ENCODE measurements around the gene CCN5.

The CCN5 gene

DNA sequence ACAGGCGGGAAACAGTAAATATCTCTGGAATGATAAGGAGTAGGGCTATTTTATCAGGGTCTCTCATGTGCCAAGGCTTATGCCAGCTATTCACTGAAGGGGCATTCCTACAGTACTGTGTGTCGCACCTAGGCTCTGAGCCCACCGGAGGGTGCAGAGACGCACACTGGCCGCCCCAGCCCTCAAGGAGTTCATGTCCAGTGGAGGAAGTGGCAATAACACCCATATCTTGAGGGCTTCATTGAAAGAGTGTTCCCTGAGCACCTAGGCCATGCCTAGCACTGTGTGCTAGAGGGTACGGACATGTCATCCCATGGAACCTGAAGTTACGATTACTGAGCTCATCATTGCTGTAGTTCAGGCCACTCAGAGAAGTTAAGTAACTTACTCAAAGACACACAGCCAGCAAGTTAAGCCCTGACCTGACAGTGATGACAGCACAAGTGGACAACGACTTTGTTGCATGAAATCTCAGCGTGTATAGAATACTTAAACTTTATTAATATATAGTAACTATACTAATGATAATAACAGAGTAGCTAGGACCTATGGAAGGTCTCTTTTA lies 8.7 kb downstream of the CCN5 start:
- TF ChIP-seq, protein P1, sequence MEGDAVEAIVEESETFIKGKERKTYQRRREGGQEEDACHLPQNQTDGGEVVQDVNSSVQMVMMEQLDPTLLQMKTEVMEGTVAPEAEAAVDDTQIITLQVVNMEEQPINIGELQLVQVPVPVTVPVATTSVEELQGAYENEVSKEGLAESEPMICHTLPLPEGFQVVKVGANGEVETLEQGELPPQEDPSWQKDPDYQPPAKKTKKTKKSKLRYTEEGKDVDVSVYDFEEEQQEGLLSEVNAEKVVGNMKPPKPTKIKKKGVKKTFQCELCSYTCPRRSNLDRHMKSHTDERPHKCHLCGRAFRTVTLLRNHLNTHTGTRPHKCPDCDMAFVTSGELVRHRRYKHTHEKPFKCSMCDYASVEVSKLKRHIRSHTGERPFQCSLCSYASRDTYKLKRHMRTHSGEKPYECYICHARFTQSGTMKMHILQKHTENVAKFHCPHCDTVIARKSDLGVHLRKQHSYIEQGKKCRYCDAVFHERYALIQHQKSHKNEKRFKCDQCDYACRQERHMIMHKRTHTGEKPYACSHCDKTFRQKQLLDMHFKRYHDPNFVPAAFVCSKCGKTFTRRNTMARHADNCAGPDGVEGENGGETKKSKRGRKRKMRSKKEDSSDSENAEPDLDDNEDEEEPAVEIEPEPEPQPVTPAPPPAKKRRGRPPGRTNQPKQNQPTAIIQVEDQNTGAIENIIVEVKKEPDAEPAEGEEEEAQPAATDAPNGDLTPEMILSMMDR (conservative IDR thresholded peaks at IDR 0.05; ENCODE audit: low read depth, low read length): no peak
- DNase-seq (ENCODE audit: low read depth): no peak
- H3K4me3 ChIP-seq (ENCODE audit: low read length): no peak overlapping the region

DNA sequence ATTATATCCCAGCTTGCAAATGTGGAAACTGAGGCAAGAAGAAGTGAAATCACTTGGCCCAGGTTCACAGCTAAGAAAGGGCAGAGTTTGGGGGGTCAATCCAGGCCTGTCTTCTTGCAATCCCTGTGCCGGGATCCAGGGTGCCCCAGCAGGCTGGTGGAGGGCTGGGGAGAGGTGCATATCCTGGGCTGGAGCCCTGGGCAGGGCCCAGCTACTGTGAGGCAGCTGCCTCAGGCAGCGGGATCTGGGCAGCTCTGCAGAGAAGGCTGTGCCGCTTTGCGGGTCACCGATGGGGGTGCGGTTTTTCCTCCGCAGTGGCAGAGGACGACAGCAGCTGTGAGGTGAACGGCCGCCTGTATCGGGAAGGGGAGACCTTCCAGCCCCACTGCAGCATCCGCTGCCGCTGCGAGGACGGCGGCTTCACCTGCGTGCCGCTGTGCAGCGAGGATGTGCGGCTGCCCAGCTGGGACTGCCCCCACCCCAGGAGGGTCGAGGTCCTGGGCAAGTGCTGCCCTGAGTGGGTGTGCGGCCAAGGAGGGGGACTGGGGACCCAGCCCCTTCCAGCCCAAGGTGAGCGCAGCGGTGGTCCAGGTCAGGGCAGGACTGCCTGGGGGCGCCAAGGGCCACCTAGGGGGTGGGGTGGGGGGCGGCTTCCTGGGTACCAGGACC lies 9.4 kb downstream of the CCN5 start:
- no peak for DNase-seq (ENCODE audit: low read depth)
- no peak overlapping the region for H3K4me3 ChIP-seq (ENCODE audit: low read length)
- TF ChIP-seq, protein P1 (conservative IDR thresholded peaks at IDR 0.05; ENCODE audit: low read depth, low read length): no peak

DNA sequence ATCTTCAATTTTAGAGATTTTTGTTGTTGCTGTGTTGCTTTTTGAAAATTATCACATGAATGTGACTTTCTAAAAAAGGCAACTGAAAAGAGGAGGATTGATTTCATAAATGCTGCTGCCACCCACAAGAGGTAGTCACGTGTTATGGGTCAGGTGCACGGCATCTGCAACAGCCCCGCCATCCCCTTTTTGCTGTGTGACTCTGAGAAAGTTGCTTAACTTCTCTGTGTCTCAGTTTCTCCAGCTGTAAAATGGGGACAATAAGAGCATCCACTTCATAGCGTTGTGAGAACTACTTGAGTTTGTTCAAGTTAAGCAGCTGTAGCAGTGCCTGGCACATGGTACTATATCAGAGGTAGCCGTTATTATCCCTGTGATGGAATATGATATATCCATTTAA lies 10.7 kb downstream of the CCN5 start:
- TF ChIP-seq, protein P1 (conservative IDR thresholded peaks at IDR 0.05; ENCODE audit: low read depth, low read length): no peak
- H3K4me3 ChIP-seq (ENCODE audit: low read length): no peak overlapping the region
- no peak for DNase-seq (ENCODE audit: low read depth)

DNA sequence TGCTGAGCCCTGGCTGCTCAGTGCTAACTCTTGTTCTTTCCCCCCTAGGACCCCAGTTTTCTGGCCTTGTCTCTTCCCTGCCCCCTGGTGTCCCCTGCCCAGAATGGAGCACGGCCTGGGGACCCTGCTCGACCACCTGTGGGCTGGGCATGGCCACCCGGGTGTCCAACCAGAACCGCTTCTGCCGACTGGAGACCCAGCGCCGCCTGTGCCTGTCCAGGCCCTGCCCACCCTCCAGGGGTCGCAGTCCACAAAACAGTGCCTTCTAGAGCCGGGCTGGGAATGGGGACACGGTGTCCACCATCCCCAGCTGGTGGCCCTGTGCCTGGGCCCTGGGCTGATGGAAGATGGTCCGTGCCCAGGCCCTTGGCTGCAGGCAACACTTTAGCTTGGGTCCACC lies 11.9 kb downstream of the CCN5 start:
- H3K4me3 ChIP-seq (ENCODE audit: low read length): no peak overlapping the region
- TF ChIP-seq, protein P1 (conservative IDR thresholded peaks at IDR 0.05; ENCODE audit: low read depth, low read length): no peak
- no peak for DNase-seq (ENCODE audit: low read depth)

DNA sequence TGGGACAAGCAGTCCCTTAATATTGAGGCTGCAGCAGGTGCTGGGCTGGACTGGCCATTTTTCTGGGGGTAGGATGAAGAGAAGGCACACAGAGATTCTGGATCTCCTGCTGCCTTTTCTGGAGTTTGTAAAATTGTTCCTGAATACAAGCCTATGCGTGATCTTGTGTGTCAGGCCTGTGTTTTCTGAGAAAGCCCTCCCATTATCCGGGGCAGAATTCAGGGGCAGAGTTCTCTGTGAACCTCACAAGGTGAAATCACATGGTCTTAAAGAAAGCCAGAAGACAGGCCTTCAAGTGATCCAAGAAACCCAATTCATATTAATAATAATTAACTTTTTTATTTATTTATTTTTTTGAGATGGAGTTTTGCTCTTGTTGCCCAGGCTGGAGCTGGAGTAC lies 12.5 kb downstream of the CCN5 start:
- TF ChIP-seq, protein P1 (conservative IDR thresholded peaks at IDR 0.05; ENCODE audit: low read depth, low read length): no peak
- H3K4me3 ChIP-seq (ENCODE audit: low read length): no peak overlapping the region
- DNase-seq (ENCODE audit: low read depth): no peak

DNA sequence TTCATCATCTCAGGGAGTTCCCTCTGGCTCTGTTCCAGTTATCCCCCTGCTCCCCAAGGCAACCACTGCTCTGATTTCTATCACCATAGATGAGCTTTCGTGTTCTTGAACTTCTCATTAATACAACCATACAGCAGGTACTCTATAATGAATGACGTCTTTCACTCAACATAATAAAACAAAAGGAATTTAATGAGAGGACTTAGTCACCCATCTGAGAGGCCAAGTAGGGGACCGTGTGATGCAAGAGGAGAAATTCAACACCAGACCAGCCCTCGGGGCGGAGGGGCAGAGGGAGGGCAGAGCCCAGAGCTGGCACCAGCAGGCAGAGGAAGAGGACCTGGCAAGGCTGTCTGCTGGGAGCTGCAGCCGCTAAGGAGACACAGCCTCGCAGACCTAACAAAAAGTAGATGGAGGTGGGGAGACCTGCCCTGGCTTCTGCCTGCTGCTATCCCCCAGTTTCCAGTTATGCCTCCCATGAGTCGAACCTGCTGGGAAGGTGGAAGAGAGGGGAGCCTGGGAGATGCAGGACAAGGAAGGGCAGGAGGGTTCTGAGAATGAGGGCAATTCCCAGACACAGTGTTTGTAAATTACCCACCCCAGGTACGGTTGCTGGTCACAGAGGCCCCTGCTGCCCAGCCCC lies 13.8 kb downstream of the CCN5 start:
- DNase-seq (ENCODE audit: low read depth): peak; percentile 97
- H3K4me3 ChIP-seq (ENCODE audit: low read length): peak overlapping the region; percentile 25
- TF ChIP-seq, protein P1 (conservative IDR thresholded peaks at IDR 0.05; ENCODE audit: low read depth, low read length): no peak

DNA sequence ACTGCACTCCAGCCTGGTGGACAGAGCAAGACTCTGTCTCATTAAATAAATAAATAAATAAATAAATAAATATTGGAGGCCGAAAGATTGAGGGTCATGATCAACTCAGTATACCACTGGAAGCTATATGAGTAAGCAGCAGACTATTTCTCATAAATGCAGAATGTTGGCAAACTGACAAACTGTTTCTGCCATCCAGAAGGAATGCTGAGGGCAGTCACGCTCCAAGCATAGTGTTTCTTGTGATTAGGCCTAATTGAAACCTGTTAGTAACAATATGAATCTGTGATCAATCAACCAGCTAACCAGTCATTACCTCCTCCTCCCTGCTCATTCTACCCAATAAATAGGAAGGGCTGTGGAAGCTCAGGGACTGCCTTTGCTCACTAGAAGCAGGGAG lies 15.3 kb downstream of the CCN5 start:
- no peak overlapping the region for H3K4me3 ChIP-seq (ENCODE audit: low read length)
- peak; percentile 96 for DNase-seq (ENCODE audit: low read depth)
- TF ChIP-seq, protein P1 (conservative IDR thresholded peaks at IDR 0.05; ENCODE audit: low read depth, low read length): no peak
